Gastrocnemius medialis (tissue), 4 donors: ENCODE data around the gene MISP3. TPM values are rescaled to one million over a fixed set of nuclear protein-coding genes. Genes with fewer than 3 reads are reported as not detected.
A peak's percentile ranks its signal among the peaks of the same experiment; 100 is the strongest.

Experiments
- ATAC-seq, 2 donors: fragments of 150-250 bp; one replicate each; pipeline ENCODE4 v1.9.1; 2016
- DNase-seq, 2 donors: peaks; one replicate each; pipeline ENCODE4 v3.0.0-alpha.2; 2019
- H3K27ac ChIP-seq, 4 donors: fragments of 200-600 bp; sonication (generic); 1 replicate in 1 of 4; 2 replicates in 3 of 4; pipeline ENCODE4 v1.5.1; 2016 to 2018; ENCODE audit warnings: mild to moderate bottlenecking in 2 of 4, moderate library complexity in 1 of 4
- H3K27me3 ChIP-seq, 3 donors: fragments of 200-600 bp; sonication (generic) in 2 of 3; 1 replicate in 1 of 3; 2 replicates in 2 of 3; pipeline versions ENCODE4 v1.5.1 to v1.6.0; 2016 to 2019; ENCODE audit warnings: mild to moderate bottlenecking in 1 of 3, moderate library complexity in 1 of 3
- H3K36me3 ChIP-seq, 2 donors: fragments of 200-600 bp; sonication (generic) in 1 of 2; one replicate each; pipeline ENCODE4 v1.5.1; 2017 to 2018
- H3K4me1 ChIP-seq, 2 donors: fragments of 200-600 bp; sonication (generic) in 1 of 2; one replicate each; pipeline ENCODE4 v1.5.1; 2016 to 2017; ENCODE audit warnings: mild to moderate bottlenecking in 2 of 2
- H3K4me3 ChIP-seq, 4 donors: fragments of 200-600 bp; sonication (generic) in 3 of 4; 1 replicate in 1 of 4; 2 replicates in 3 of 4; pipeline ENCODE4 v1.5.1; 2016 to 2019; ENCODE audit warnings: mild to moderate bottlenecking in 2 of 4
- H3K9me3 ChIP-seq, 3 donors: fragments of 200-600 bp; sonication (generic) in 2 of 3; 1 replicate in 1 of 3; 2 replicates in 2 of 3; pipeline ENCODE4 v1.5.1; 2016 to 2019
- CTCF ChIP-seq, 5 experiments: fragments of 450-650 bp in 3 of 5; fragments of 200-600 bp in 2 of 5; sonication (generic) in 2 of 5; IDR thresholded peaks in 4 of 5; conservative IDR thresholded peaks in 1 of 5; 1 replicate in 4 of 5; 2 replicates in 1 of 5; pipeline ENCODE4 v1.5.1; 2016 to 2019; ENCODE audit warnings: antibody characterized with exemption in 5 of 5, mild to moderate bottlenecking in 3 of 5, moderate library complexity in 3 of 5
- POLR2A ChIP-seq, 2 donors: fragments of 450-650 bp; IDR thresholded peaks; one replicate each; pipeline ENCODE4 v1.6.1; 2017; ENCODE audit warnings: antibody characterized with exemption in 2 of 2, mild to moderate bottlenecking in 2 of 2, moderate library complexity in 2 of 2
- in situ Hi-C, 4 donors: fragments of 200-750 bp; cut with MboI; loops; one replicate each; pipeline versions ENCODE4 v1.15.0 to v1.8.0; 2017; ENCODE audit warnings: low sequenced_read_pairs in 4 of 4
- intact Hi-C: fragments of 100-400 bp; cut with DNase I; formaldehyde crosslinking; loops from one replicate; pipeline ENCODE4 v1.15.1; 2023; ENCODE audit warnings: low total_unique reads
- total RNA-seq, 4 donors: library from RNA; depleted of rRNA; stranded (reverse); fragments of >200 nt; gene quantifications; one replicate each; pipeline versions ENCODE4 v1.1.0 to v1.2.3, GENCODE V29; 2016

MISP3 gene
- total RNA-seq, 4 donors from 2014 or later: 1.8 to 8.0 (median 5.7) TPM

DNA sequence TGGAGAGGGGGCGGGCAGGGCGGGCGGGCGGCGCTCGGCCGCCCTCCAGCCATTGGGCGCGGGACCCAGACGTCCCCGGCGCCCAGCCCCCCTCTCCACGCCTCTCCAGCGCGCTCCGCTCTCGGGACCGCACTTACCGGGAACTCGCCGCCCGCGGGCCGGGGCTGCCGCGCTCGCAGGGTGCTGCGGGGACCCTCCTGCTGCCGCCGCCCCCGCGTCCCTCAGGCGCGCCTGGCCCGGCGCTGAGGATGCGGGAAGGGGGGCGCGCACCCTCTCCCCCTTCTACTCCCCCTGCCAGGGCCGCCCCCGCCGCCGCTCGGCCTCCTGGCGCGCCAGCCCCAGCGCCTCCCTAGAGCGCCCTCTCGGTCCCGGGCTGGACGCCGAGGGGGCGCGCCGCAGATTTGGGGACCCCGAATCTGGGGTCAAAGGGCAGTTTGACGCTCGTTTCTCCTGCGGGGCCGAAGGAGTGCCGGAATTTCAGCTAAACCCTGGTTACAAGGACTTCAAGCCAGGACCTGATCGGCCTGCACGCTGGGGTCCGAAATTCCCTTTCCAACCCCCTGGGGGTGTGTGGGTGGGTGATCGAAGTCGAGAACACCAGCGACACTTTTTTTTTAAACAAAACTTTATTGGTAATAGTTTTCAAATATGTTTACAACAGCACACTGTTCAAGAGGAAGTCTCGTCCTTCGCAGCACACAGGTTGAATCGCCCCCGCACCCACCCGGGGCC is 18.7 kb downstream of the MISP3 start:
- intact Hi-C loops (loop anchor here (2.0 kb wide), 2 partner anchors 16 to 24 kb away; no protein-coding TSS in a partner anchor), in situ Hi-C loops (no loop called here)
- Histone ChIP-seq H3K36me3 (peaks cover 0 to 13% of the 10 kb centered on the region in 2 donors), H3K27me3 (no peaks in the 10 kb centered on the region), H3K4me3 (peak overlapping the region; percentile 63 to 89 (median 74)), H3K9me3 (peaks cover 0 to 9% (median 7%) of the 10 kb centered on the region in 3 donors), H3K27ac (peak overlapping the region; percentile 89 to 96 (median 92)), H3K4me1 (peaks cover 0 to 5% of the 10 kb centered on the region in 2 donors)
- DNase-seq (peak in 1 of 2 donors; percentile 36), ATAC-seq (peak; percentile 69 to 70)
- TF ChIP-seq CTCF (IDR thresholded peaks at IDR 0.05 in 4 of 5, conservative IDR thresholded peaks at IDR 0.05 in 1 of 5): peak in 3 of 5 experiments; percentile 22 to 36 (median 36)
- peak; percentile 90 to 94 for TF ChIP-seq POLR2A (IDR thresholded peaks at IDR 0.05)

- in situ Hi-C loops (no loop called here), intact Hi-C loops (loop anchor here (2.0 kb wide), 2 partner anchors 15 to 23 kb away; no protein-coding TSS in a partner anchor)
- no peak for DNase-seq
- H3K27ac ChIP-seq: peak overlapping the region; percentile 89 to 96 (median 92)
- H3K36me3 ChIP-seq: peaks cover 0 to 19% of the 10 kb centered on the region in 2 donors
- H3K27me3 ChIP-seq: no peaks in the 10 kb centered on the region
- no peak for ATAC-seq
- TF ChIP-seq POLR2A (IDR thresholded peaks at IDR 0.05) (no peak), CTCF (IDR thresholded peaks at IDR 0.05 in 4 of 5, conservative IDR thresholded peaks at IDR 0.05 in 1 of 5) (no peak)
- H3K9me3 ChIP-seq: peaks cover 0 to 9% (median 7%) of the 10 kb centered on the region in 3 donors
- peak overlapping the region; percentile 63 to 89 (median 74) for H3K4me3 ChIP-seq
- H3K4me1 ChIP-seq: peaks cover 0 to 5% of the 10 kb centered on the region in 2 donors
These were observed 19.4 kb downstream of the MISP3 start for GRCh38 chr19:14091813-14092462.

DNA sequence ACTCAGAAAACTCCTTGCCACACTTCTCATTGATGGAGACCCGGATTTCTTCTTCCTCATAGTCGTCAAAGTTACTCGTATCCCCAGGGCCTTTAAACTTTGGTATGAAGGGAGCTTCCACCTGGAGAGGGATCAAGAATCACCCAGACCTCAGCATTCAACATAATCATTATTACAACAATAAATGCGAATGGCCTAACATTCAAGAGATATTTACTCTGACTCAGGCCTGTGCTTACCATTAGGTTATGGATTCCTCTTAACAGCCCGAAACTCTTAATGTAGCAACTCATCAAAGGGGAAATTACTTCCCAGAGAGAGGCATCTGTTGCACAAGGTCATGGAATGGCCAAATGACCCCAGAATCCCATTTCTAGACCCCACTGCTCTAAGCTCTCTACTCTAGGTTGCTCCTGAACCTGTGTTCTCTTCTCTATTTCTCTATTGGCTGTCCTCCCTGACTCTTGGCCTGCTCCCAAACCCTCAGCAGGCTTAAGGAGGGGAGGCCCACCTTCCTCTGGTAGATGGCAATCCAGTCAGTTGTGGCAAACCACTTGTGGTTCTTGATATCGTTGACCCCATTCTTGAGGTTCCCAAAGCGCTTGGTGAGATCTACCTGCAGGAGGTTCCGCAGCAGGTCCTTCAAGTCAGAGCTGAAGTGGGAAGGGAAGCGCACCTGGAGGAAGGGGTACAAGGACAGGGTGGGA is 20.7 kb downstream of the MISP3 start:
- Histone ChIP-seq H3K36me3 (peaks cover 0 to 26% of the 10 kb centered on the region in 2 donors), H3K27ac (peak overlapping the region in 1 of 4 donors; percentile 19), H3K27me3 (no peaks in the 10 kb centered on the region), H3K4me1 (peaks cover 0 to 5% of the 10 kb centered on the region in 2 donors), H3K9me3 (peaks cover 0 to 9% (median 7%) of the 10 kb centered on the region in 3 donors), H3K4me3 (no peak overlapping the region)
- intact Hi-C loops: no loop called here
- ATAC-seq (no peak), DNase-seq (no peak)
- TF ChIP-seq POLR2A (IDR thresholded peaks at IDR 0.05): no peak
- TF ChIP-seq CTCF (IDR thresholded peaks at IDR 0.05 in 4 of 5, conservative IDR thresholded peaks at IDR 0.05 in 1 of 5): no peak
- in situ Hi-C loops: no loop called here

- TF ChIP-seq CTCF (IDR thresholded peaks at IDR 0.05 in 4 of 5, conservative IDR thresholded peaks at IDR 0.05 in 1 of 5) (no peak), POLR2A (IDR thresholded peaks at IDR 0.05) (no peak)
- Histone ChIP-seq H3K27me3 (no peaks in the 10 kb centered on the region), H3K36me3 (peaks cover 0 to 35% of the 10 kb centered on the region in 2 donors), H3K9me3 (peaks cover 0 to 9% (median 7%) of the 10 kb centered on the region in 3 donors), H3K4me1 (no peaks in the 10 kb centered on the region), H3K4me3 (no peak overlapping the region), H3K27ac (no peak overlapping the region)
- ATAC-seq: no peak
- DNase-seq: no peak
- intact Hi-C loops: no loop called here
- in situ Hi-C loops: no loop called here
These were observed 22.3 kb downstream of the MISP3 start for GRCh38 chr19:14094854-14095253.
